Motor neuron (in vitro differentiated cells): Measurements from ENCODE around the gene TCERG1L. TPM values are rescaled to one million over a fixed set of nuclear protein-coding genes. Genes with fewer than 3 reads are reported as not detected.

Experiments used
- ATAC-seq, 8 experiments: fragments of 200-7000 bp; cut with Tn5 transposase; replicated peaks in 6 of 8; 2 replicates each; pipeline ENCODE4 v1.8.0; 2021; ENCODE audit warnings: mild to moderate bottlenecking in 8 of 8, moderate library complexity in 8 of 8
- H3K27ac ChIP-seq, 2 donors: fragments of 250-450 bp; sonication (Bioruptor Pico); 2 replicates each; pipeline ENCODE4 v1.9.0; 2021; ENCODE audit warnings: antibody characterized with exemption in 2 of 2, mild to moderate bottlenecking in 2 of 2, moderate library complexity in 1 of 2
- H3K4me1 ChIP-seq, 2 donors: fragments of 250-450 bp; sonication (Bioruptor Pico); replicated peaks in 1 of 2; 2 replicates each; pipeline ENCODE4 v1.6.1; 2021; ENCODE audit warnings: antibody characterized with exemption in 2 of 2, mild to moderate bottlenecking in 2 of 2, moderate library complexity in 1 of 2
- H3K4me3 ChIP-seq, 5 donors: fragments of 250-450 bp; sonication (Bioruptor Pico); 2 replicates each; pipeline ENCODE4 v1.9.0; 2021; ENCODE audit warnings: antibody characterized with exemption in 5 of 5, mild to moderate bottlenecking in 5 of 5, moderate library complexity in 4 of 5
- WGBS, 10 experiments: fragments of 450-650 bp; shearing (Covaris generic); methylation state at CpG; one replicate each; pipeline ENCODE4 v1.0.0; 2022; 5-methylcytosine and 5-hydroxymethylcytosine counted together
- in situ Hi-C, 9 experiments: fragments of 400-800 bp; cut with MboI; loops; one replicate each; pipeline ENCODE4 v1.15.0; 2021; ENCODE audit warnings: low sequenced_read_pairs in 9 of 9, low pct_unique_long_range_greater_than_20kb in 2 of 9; ENCODE audit not compliant: unreplicated experiment in 9 of 9
- total RNA-seq, 8 experiments: library from RNA; unstranded; fragments of 300-600 nt; gene quantifications; 2 replicates each; pipeline versions ENCODE4 v1.2.3 to v1.2.4, GENCODE V29; 2022

The TCERG1L gene
- total RNA-seq, 8 experiments from 2014 or later: 0.43 to 8.1 (median 2.0) TPM; not detected in 1

DNA sequence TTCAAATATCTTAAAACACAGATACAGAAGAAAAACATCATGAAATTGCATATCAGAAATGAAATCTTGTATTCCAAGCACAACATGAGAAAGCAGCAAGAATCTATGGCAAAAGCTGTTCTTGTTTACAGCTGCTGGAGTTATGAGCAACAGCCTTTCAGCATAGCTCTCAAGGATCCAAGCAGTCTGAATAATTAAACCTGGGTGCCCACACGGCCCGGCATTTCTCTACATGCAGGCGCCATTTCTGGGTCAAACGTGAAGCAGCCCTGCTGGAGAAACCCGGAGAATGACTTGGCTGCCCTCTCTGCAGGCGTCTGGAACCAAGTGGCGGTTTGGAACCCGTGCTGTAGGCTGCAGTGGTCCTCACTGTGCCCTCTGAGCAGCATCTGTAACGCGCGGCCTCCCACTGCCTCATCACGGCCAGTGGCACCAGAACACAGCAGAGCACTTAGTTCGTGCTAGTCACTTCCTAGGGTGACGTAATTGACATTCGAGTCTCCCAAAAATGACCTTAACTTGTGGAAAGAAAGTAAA is 213.0 kb downstream of the TCERG1L start:
- peaks cover 0 to 26% of the 10 kb centered on the region in 2 donors for H3K4me1 ChIP-seq
- 6 to 90% (median 56%) methylated on average over 1 to 6 of the region's 15 CpGs; no CpG with 5 or more reads in 2 of the 10 experiments for WGBS, 10 experiments
- ATAC-seq: no peak
- in situ Hi-C loops: no loop called here
- H3K27ac ChIP-seq: no peak overlapping the region
- H3K4me3 ChIP-seq: no peak overlapping the region

DNA sequence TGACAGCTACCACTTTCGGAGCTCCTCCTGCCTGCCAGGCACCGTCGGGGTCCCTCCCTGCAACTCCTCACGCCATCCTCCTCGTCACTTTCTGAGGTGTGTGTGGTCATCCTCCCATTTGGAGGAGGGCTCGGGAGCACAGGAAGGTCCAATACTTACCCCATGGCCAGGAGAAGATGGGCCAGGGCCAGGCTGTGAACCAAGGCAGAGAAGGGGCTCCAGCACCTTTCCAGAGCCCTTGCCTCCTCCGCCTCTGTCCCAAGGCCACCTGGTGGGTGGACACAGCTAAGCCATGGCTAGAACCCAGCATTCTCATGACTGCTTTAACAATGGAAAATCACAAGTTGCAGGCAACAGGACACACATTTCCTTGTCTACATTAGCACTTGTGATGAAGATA is 215.5 kb downstream of the TCERG1L start:
- in situ Hi-C loops: no loop called here
- peaks cover 0 to 19% of the 10 kb centered on the region in 2 donors for H3K4me1 ChIP-seq
- 43 to 93% (median 76%) methylated on average over 2 to 6 of the region's 7 CpGs; no CpG with 5 or more reads in 4 of the 10 experiments for WGBS, 10 experiments
- H3K4me3 ChIP-seq: no peak overlapping the region
- ATAC-seq: no peak
- no peak overlapping the region for H3K27ac ChIP-seq

DNA sequence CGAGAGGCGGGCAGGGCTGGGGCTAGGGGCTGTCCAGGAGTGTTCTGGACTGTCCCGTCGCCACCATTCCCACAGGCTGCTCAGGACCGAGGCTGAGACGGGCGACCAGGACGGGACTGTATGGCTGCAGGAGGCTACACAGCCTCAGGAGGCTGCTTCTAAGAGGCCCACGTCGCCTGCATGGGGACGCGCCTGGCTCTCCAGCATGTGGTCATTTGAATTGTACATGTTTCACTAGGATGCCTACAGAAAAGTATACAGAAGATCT is 216.3 kb downstream of the TCERG1L start:
- WGBS, 10 experiments: 20 to 100% (median 89%) methylated on average over 2 to 5 of the region's 12 CpGs; no CpG with 5 or more reads in 7 of the 10 experiments
- Histone ChIP-seq H3K4me3 (no peak overlapping the region), H3K4me1 (peaks cover 0 to 13% of the 10 kb centered on the region in 2 donors), H3K27ac (no peak overlapping the region)
- no peak for ATAC-seq
- in situ Hi-C loops: no loop called here

DNA sequence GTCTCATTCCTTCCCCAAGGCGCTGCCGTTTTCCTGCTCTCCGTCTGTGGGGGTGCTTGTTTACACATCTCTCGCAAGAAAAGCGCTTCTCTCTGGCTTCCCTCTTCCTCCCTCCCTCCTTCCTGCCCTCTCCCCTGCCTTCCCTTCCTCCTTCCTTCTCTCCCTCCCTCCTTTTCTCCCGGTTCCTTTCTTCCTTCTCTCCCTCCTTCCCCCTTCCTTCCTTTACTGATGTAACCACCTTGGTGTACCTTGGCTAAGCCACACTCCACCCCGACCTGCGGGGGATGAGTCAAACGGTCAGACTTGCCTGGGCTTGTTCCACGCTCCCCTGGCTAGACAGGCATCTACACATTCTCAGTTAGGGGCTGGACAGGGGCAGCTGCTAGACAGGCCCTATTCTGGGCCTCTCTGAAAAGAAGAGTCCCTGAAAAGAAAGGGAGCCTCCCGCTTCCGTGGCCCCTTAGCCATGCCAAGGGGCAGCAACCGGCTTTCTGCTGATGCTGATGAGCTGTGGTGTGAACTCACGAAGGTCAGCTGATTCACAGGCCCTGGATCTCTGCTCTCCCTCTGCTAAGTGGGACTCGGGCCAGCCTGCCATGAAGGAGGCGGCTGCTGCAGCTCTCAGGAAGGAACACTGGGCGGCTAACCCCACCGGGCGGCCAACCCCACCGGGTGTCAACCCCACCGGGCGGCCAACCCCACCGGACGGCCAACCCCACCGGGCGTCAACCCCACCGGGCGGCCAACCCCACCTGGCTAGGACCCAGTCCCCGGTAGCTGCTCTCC is 216.8 kb downstream of the TCERG1L start:
- no peak overlapping the region for H3K27ac ChIP-seq
- H3K4me3 ChIP-seq: no peak overlapping the region
- ATAC-seq: peak in 5 of 8 experiments; percentile 30 to 94 (median 91)
- 19 to 86% (median 58%) methylated on average over 2 to 11 of the region's 29 CpGs; no CpG with 5 or more reads in 1 of the 10 experiments for WGBS, 10 experiments
- H3K4me1 ChIP-seq: peaks cover 0 to 13% of the 10 kb centered on the region in 2 donors
- in situ Hi-C loops: no loop called here

DNA sequence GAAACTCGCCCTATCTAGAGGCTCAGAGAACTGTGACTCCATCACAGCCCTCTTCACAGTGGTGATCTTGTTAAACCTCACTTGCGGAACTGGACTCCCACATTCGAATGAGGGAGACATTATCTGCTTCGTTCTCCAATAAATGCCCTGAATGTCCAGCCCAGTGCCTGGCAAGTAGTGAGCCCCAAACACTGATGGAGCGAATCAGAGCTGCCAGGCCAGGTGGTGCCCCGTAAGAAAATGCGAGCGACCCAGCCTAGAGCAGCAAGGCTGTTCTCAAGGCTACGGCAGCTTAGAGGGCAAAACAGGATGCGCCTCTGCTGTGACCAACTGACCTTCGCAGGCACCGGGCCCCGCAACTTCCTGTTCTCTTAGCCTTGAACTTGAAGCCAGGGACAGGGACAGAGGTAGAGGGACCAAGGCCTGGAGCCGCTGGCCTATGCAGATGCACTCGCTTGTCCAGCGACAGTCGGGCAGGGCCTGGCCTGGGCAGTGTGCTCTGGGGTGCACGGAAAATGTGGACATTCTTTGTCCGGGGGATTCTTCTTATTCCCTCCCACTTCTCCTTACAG is 217.6 kb downstream of the TCERG1L start:
- H3K27ac ChIP-seq: no peak overlapping the region
- H3K4me1 ChIP-seq: peaks cover 0 to 13% of the 10 kb centered on the region in 2 donors
- H3K4me3 ChIP-seq: no peak overlapping the region
- in situ Hi-C loops: no loop called here
- 0 to 96% (median 57%) methylated on average over 2 to 12 of the region's 19 CpGs; no CpG with 5 or more reads in 4 of the 10 experiments for WGBS, 10 experiments
- ATAC-seq: peak in 1 of 8 experiments; percentile 23

DNA sequence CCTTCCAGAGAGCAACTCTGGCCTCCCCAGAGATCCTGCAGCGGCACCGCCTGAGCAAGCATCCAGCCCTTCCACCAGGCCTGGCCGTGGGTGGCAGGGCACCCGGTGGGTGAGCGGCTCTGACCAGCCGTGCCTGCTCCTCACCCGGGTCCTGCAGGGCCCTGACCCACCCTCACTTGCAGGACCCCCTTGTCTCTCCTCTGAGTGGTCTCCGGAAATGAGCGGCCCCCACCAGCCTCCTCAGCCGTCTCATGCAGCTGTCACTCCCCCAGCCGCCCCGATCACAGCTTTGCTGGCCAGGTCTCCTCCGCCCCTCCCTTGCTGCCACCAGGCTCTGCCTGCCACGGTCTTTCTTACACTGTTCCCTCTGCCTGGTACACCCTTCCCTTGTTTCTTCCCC is 218.2 kb downstream of the TCERG1L start:
- H3K27ac ChIP-seq: no peak overlapping the region
- in situ Hi-C loops: no loop called here
- peaks cover 0 to 13% of the 10 kb centered on the region in 2 donors for H3K4me1 ChIP-seq
- H3K4me3 ChIP-seq: no peak overlapping the region
- ATAC-seq: no peak
- WGBS, 10 experiments: 40 to 90% (median 40%) methylated on average over 1 to 4 of the region's 14 CpGs; no CpG with 5 or more reads in 6 of the 10 experiments

DNA sequence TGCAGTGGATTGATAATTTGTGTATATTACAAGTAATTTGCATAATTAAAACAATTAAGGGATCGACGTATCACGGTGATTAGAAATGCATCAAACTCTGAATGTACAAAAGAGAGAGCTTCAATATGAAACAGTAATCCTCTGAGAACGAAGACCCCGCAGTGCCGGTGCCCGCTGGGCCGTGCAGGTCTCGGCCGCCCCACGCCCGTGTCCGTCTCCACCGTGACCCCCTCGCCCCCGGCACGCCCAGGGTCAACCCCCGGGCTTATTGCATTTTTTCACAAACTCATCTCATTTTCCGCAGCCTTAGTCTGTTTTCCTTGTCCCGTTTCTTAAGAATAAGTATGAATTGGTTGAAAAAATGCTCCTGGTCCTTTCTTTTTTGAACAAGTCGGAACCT is 218.6 kb downstream of the TCERG1L start:
- in situ Hi-C loops: no loop called here
- WGBS, 10 experiments: 37 to 100% (median 96%) methylated on average over 1 to 6 of the region's 21 CpGs; no CpG with 5 or more reads in 3 of the 10 experiments
- Histone ChIP-seq H3K4me3 (no peak overlapping the region), H3K27ac (no peak overlapping the region), H3K4me1 (peaks cover 0 to 13% of the 10 kb centered on the region in 2 donors)
- no peak for ATAC-seq

DNA sequence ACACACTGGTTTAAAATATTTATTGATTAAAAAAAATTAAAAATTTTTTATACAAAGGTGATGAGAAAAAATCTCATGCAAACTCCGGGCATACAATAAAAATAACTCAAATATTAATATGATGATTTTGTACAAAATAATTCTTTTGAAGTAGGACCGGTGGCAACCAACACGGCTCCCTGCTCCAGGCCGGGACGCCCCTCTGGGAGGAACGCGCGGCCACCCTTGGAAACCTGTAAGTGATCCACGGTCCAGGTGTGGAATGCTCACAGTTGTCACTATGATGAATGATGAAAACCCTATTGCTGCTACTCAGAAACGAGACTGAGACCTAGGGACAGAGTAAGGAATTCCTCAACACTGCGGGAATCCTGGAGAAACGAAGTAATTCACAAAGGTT is 219.1 kb downstream of the TCERG1L start:
- no peak for ATAC-seq
- 40 to 100% (median 67%) methylated on average over 1 to 12 of the region's 12 CpGs; no CpG with 5 or more reads in 1 of the 10 experiments for WGBS, 10 experiments
- Histone ChIP-seq H3K4me3 (no peak overlapping the region), H3K27ac (no peak overlapping the region), H3K4me1 (peaks cover 0 to 13% of the 10 kb centered on the region in 2 donors)
- in situ Hi-C loops: no loop called here

DNA sequence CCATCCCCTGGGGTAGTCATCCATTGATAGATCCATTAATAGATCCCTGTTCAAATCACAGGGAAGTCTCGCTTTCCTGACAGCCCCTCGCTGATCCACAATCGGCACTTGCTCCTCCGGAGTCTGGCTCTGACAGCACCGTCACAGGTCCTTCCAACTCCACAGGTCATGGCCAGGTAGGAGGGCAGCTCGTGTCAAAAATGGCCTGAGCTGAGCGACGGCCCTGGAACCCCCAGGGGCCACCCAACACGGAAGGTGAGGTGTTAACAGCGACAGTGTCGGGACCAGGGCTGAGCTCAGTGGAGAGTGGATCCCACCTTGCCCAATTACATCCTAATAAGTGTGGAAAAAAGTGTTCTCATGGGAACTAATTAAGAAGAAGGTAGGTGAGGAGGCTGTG is 219.8 kb downstream of the TCERG1L start:
- in situ Hi-C loops: no loop called here
- no peak for ATAC-seq
- H3K4me3 ChIP-seq: no peak overlapping the region
- WGBS, 10 experiments: 0 to 100% (median 35%) methylated on average over 1 to 8 of the region's 11 CpGs; no CpG with 5 or more reads in 4 of the 10 experiments
- H3K4me1 ChIP-seq: peaks cover 0 to 13% of the 10 kb centered on the region in 2 donors
- no peak overlapping the region for H3K27ac ChIP-seq

DNA sequence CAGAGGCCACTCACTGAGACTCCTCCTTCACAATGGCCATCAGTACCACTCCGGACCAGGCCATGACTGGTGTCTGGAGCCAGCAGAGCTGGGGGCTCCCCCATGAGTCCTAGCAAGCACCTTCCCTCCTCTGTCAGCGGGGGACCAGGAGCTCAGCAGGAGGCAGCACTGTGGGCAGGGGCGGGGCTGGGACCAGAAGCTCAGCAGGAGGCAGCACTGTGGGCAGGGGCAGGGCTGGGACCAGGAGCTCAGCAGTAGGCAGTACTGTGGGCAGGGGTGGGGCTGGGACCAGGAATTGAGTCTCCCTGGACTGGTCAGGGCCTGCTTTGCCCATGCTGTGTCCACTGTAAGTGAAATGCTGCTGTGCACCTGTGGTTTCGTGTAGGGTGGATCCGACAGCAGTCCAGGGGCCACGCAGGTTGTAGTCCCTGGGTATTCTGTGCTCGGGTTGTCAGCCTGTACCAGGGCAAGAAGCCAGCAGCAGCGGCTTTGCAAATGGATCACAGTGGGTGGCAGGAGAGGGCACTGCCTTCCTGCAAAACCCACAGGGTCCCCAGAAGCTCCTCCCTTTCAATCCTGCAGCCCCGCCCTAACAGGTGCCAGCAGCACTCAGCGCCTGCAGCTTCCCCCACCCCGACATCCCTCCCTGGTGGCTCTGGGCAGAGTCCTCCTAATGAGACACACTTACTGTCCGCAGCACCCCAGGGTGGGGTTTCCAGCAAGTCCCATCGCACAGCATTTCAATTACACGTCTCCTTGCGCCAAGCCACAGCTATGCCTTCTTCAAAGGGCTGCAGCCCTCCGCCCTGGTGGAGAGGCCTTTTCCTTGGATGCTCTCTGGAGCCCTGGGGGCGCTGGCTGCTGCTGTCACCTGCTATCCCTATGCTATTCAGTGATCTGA is 220.5 kb downstream of the TCERG1L start:
- 0 to 60% methylated on average over 1 to 2 of the region's 17 CpGs; no CpG with 5 or more reads in 8 of the 10 experiments for WGBS, 10 experiments
- Histone ChIP-seq H3K4me3 (no peak overlapping the region), H3K4me1 (peaks cover 0 to 13% of the 10 kb centered on the region in 2 donors), H3K27ac (no peak overlapping the region)
- ATAC-seq: no peak
- in situ Hi-C loops: no loop called here

DNA sequence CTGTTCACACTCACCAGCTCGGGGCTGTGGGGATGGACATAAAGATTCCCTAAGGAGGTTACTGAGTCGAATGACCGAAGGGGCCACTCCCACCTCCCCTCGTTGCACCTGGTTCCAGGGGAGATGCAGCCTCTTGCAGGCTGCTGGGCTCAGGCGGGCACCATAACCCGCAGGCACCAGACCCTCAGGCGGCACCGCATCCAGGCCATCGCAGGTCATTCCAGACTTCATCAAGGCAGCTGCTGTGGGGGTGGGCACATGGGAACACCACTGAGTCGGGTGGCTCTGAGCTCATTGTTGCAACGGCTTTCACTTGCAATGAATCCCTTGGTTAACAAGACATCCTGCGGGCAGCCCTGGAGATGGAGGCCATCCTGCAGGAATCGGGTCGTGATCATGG is 221.7 kb downstream of the TCERG1L start:
- H3K4me3 ChIP-seq: no peak overlapping the region
- no peak for ATAC-seq
- in situ Hi-C loops: no loop called here
- peaks cover 0 to 9% of the 10 kb centered on the region in 2 donors for H3K4me1 ChIP-seq
- 0 to 82% (median 20%) methylated on average over 1 to 9 of the region's 14 CpGs; no CpG with 5 or more reads in 5 of the 10 experiments for WGBS, 10 experiments
- H3K27ac ChIP-seq: no peak overlapping the region

DNA sequence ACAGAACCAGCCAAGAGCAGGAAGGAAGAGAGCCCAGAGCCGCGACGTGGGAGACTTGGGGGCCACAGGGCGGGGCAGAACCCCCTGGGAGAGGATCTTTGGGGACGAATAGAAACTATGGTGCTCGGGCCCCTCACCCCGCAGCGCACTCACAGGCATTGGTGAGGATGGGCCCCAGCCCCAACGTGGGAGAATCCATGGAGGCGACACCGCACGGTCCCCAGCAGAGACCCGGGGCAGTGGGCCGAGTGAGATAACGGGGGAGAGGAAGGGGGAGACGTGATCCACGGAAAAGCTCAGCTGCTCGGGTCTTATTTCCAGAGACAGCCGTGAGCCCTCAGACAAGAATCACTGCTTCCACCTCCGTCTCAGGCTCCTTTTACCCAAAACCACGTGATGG is 222.4 kb downstream of the TCERG1L start:
- no peak for ATAC-seq
- Histone ChIP-seq H3K27ac (no peak overlapping the region), H3K4me1 (peaks cover 0 to 2% of the 10 kb centered on the region in 2 donors), H3K4me3 (no peak overlapping the region)
- 12 to 76% (median 57%) methylated on average over 3 to 14 of the region's 21 CpGs; no CpG with 5 or more reads in 6 of the 10 experiments for WGBS, 10 experiments
- in situ Hi-C loops: no loop called here
